Superior temporal gyrus (tissue), 1 donor: Measurements from ENCODE around the gene BATF.
"Not testable (repeated sequence)": the region's sequence is repeated elsewhere in the genome, so short reads cannot be mapped to it uniquely, and the experiment has no call there.

Source experiments
- DNase-seq: peaks from one replicate; pipeline ENCODE4 v3.0.0-alpha.2; 2016; ENCODE audit errors: extremely low spot score

BATF gene

GRCh38 chr14:75522224-75522982 is at the start of gene BATF:
Gene BATF, plus strand, starts transcription at chr14:75522469. Its CDS starts 214 bp downstream, at chr14:75522683.
- DNase-seq = no peak

GRCh38 chr14:75474127-75474526 is 48.1 kb upstream of the BATF start:
- DNase-seq = not testable (repeated sequence)

- no peak for DNase-seq
Observed at GRCh38 chr14:75476274-75476995, 45.8 kb upstream of the BATF start.

- no peak for DNase-seq
Observed at GRCh38 chr14:75477881-75478280, 44.4 kb upstream of the BATF start.

GRCh38 chr14:75479770-75480600 is 42.3 kb upstream of the BATF start:
- no peak for DNase-seq

GRCh38 chr14:75482366-75482765 is 39.9 kb upstream of the BATF start:
- no peak for DNase-seq

GRCh38 chr14:75484711-75485429 is 37.4 kb upstream of the BATF start:
- no peak for DNase-seq

- no peak for DNase-seq
Observed at GRCh38 chr14:75486318-75486717, 36.0 kb upstream of the BATF start.

GRCh38 chr14:75487155-75487671 is 35.1 kb upstream of the BATF start:
- no peak for DNase-seq

GRCh38 chr14:75489480-75489837 is 32.8 kb upstream of the BATF start:
- DNase-seq = no peak

GRCh38 chr14:75491376-75491978 is 30.8 kb upstream of the BATF start:
- DNase-seq = no peak

GRCh38 chr14:75492832-75493591 is 29.3 kb upstream of the BATF start:
- DNase-seq = no peak

- DNase-seq = no peak
Observed at GRCh38 chr14:75493592-75494087, 28.6 kb upstream of the BATF start.

GRCh38 chr14:75494896-75495295 is 27.4 kb upstream of the BATF start:
- DNase-seq = no peak

GRCh38 chr14:75495399-75495798 is 26.9 kb upstream of the BATF start:
- no peak for DNase-seq

- no peak for DNase-seq
Observed at GRCh38 chr14:75495882-75496281, 26.4 kb upstream of the BATF start.

- DNase-seq = no peak
Observed at GRCh38 chr14:75496755-75497154, 25.5 kb upstream of the BATF start.

GRCh38 chr14:75497191-75497590 is 25.1 kb upstream of the BATF start:
- DNase-seq = no peak

GRCh38 chr14:75497701-75498100 is 24.6 kb upstream of the BATF start:
- DNase-seq = no peak
